Keratinocyte (primary cell): ENCODE results near the gene SLC35E2B. TPM values are rescaled to one million over a fixed set of nuclear protein-coding genes. Genes with fewer than 3 reads are reported as not detected.

Experiments
- DNase-seq: peaks from one replicate; pipeline ENCODE4 v3.0.0-alpha.2; 2011; ENCODE audit warnings: low read depth, missing footprints, low spot score
- FAIRE-seq: peaks from 2 replicates; lab custom pipeline; 2011; peaks lifted over from hg19 to GRCh38; lab: Jason Lieb, UNC
- H2AFZ ChIP-seq: 2 replicates; pipeline ENCODE4 v1.6.0; 2012; ENCODE audit warnings: low read length, control low read depth, inconsistent platforms; ENCODE audit not compliant: control insufficient read depth
- H3K27ac ChIP-seq: 2 replicates; pipeline ENCODE4 v1.5.1; 2011; ENCODE audit warnings: low read length; ENCODE audit not compliant: control insufficient read depth, insufficient read depth
- H3K27me3 ChIP-seq: 3 replicates; pipeline ENCODE4 v1.6.0; 2011; ENCODE audit warnings: low read length; ENCODE audit not compliant: control insufficient read depth, insufficient read depth; ENCODE audit errors: extremely low read depth
- H3K36me3 ChIP-seq, 2 experiments: 2 replicates in 1 of 2; 3 replicates in 1 of 2; pipeline ENCODE4 v1.5.1; 2011; ENCODE audit warnings: low read length in 2 of 2, mild to moderate bottlenecking in 1 of 2; ENCODE audit not compliant: control insufficient read depth in 2 of 2, insufficient read depth in 2 of 2; ENCODE audit errors: extremely low read depth in 1 of 2
- H3K4me1 ChIP-seq: 3 replicates; pipeline ENCODE4 v1.5.1; 2011; ENCODE audit warnings: low read length; ENCODE audit not compliant: control insufficient read depth, insufficient read depth; ENCODE audit errors: extremely low read depth
- H3K4me2 ChIP-seq: 3 replicates; pipeline ENCODE4 v1.6.0; 2011; ENCODE audit warnings: low read depth, low read length; ENCODE audit not compliant: control insufficient read depth, insufficient read depth; ENCODE audit errors: extremely low read depth
- H3K4me3 ChIP-seq, 3 experiments: fragments of 200-600 bp in 1 of 3; sonication (generic) in 1 of 3; 2 replicates in 2 of 3; 3 replicates in 1 of 3; pipeline ENCODE4 v1.5.1; 2011 to 2016; ENCODE audit warnings: low read length in 3 of 3, mild to moderate bottlenecking in 3 of 3, control low read depth in 2 of 3, inconsistent platforms in 1 of 3, low read depth in 1 of 3, mixed read lengths in 1 of 3, mixed run types in 1 of 3, moderate library complexity in 1 of 3; ENCODE audit not compliant: control insufficient read depth in 2 of 3, insufficient read depth in 2 of 3; ENCODE audit errors: extremely low read depth in 1 of 3
- H3K79me2 ChIP-seq: 2 replicates; pipeline ENCODE4 v1.6.0; 2012; ENCODE audit warnings: low read length; ENCODE audit not compliant: control insufficient read depth, insufficient read depth
- H3K9ac ChIP-seq: 3 replicates; pipeline ENCODE4 v1.6.0; 2011; ENCODE audit warnings: low read length; ENCODE audit not compliant: control insufficient read depth, insufficient read depth; ENCODE audit errors: extremely low read depth
- H3K9me1 ChIP-seq: 3 replicates; pipeline ENCODE4 v1.6.0; 2011; ENCODE audit warnings: low read length; ENCODE audit not compliant: control insufficient read depth, insufficient read depth; ENCODE audit errors: extremely low read depth
- H3K9me3 ChIP-seq: 2 replicates; pipeline ENCODE4 v1.5.1; 2012; ENCODE audit warnings: low read depth, low read length; ENCODE audit not compliant: control insufficient read depth
- H4K20me1 ChIP-seq: 3 replicates; pipeline ENCODE4 v1.6.0; 2011; ENCODE audit warnings: low read length; ENCODE audit not compliant: control insufficient read depth, insufficient read depth; ENCODE audit errors: extremely low read depth
- EZH2 ChIP-seq: IDR thresholded peaks from one replicate; pipeline ENCODE4 v1.6.1; 2012; ENCODE audit warnings: inconsistent platforms, mild to moderate bottlenecking, low read length, moderate library complexity
- dilution Hi-C: fragments of 300-500 bp; cut with MboI; formaldehyde crosslinking; loops from one replicate; pipeline ENCODE4 v1.7.0; 2020; ENCODE audit warnings: low sequenced_read_pairs; ENCODE audit not compliant: extremely low pct_ligation_motif_present
- polyA plus RNA-seq, 5 experiments: library from polyadenylated mRNA; depleted of rRNA in 3 of 5; stranded (reverse) in 3 of 5; stranded (forward) in 1 of 5; unstranded in 1 of 5; fragments of >200 nt; gene quantifications; 1 replicate in 1 of 5; 2 replicates in 3 of 5; 3 replicates in 1 of 5; pipeline versions ENCODE4 v1.2.1 to v1.2.3, GENCODE V29; 2011 to 2012; ENCODE audit warnings: missing spikeins in 2 of 5, low read depth in 1 of 5, low replicate concordance in 1 of 5
- TF ChIP-seq, protein P1 (sequence below), 3 experiments: IDR thresholded peaks in 1 of 3; conservative IDR thresholded peaks in 1 of 3; optimal IDR thresholded peaks in 1 of 3; 2 replicates in 2 of 3; 3 replicates in 1 of 3; pipeline versions ENCODE3 to v1.5.1; 2011; ENCODE audit warnings: low read length in 3 of 3, mild to moderate bottlenecking in 3 of 3, moderate library complexity in 2 of 3, control low read depth in 1 of 3, inconsistent platforms in 1 of 3; ENCODE audit not compliant: insufficient read depth in 2 of 3; ENCODE audit errors: extremely low read depth in 1 of 3

The SLC35E2B gene
- polyA plus RNA-seq, 1 donor (not counting 4 experiments of a cell fraction or from before 2014, with no cell fraction given): 10.3 TPM

DNA sequence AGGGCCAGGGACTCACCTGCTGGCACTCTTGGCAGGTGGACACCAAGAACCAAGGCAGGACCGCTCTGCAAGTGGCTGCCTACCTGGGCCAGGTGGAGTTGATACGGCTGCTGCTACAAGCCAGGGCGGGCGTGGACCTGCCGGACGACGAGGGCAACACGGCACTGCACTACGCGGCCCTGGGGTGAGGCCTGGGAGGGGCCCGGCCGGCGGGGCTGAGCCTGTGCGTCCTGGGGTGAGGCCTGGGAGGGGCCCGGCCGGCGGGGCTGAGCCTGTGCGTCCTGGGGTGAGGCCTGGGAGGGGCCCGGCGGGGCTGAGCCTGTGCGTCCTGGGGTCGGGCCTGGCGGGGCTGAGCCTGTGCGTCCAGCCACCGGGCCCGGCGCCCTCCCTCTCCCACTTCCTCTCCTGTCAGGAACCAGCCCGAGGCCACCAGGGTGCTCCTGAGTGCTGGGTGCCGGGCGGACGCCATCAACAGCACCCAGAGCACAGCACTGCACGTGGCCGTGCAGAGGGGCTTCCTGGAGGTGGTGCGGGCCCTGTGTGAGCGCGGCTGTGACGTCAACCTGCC lies 65.2 kb downstream of the SLC35E2B start:
- no peaks in the 10 kb centered on the region for H3K9me1 ChIP-seq
- H3K4me3 ChIP-seq: peak overlapping the region; percentile 30 to 62 (median 53)
- H3K9me3 ChIP-seq: no peaks in the 10 kb centered on the region
- H4K20me1 ChIP-seq: no peaks in the 10 kb centered on the region
- peak overlapping the region; percentile 37 for H2AFZ ChIP-seq
- peak overlapping the region; percentile 54 for H3K27ac ChIP-seq
- peak overlapping the region; percentile 68 for H3K9ac ChIP-seq
- H3K4me2 ChIP-seq: peak overlapping the region; percentile 84
- no peak for TF ChIP-seq EZH2
- TF ChIP-seq, protein P1, sequence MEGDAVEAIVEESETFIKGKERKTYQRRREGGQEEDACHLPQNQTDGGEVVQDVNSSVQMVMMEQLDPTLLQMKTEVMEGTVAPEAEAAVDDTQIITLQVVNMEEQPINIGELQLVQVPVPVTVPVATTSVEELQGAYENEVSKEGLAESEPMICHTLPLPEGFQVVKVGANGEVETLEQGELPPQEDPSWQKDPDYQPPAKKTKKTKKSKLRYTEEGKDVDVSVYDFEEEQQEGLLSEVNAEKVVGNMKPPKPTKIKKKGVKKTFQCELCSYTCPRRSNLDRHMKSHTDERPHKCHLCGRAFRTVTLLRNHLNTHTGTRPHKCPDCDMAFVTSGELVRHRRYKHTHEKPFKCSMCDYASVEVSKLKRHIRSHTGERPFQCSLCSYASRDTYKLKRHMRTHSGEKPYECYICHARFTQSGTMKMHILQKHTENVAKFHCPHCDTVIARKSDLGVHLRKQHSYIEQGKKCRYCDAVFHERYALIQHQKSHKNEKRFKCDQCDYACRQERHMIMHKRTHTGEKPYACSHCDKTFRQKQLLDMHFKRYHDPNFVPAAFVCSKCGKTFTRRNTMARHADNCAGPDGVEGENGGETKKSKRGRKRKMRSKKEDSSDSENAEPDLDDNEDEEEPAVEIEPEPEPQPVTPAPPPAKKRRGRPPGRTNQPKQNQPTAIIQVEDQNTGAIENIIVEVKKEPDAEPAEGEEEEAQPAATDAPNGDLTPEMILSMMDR (optimal IDR thresholded peaks at IDR 0.05 in 1 of 3, IDR thresholded peaks at IDR 0.05 in 1 of 3, conservative IDR thresholded peaks at IDR 0.05 in 1 of 3; ENCODE audit: extremely low read depth in 1 of 3, insufficient read depth in 2 of 3, low read length in 3 of 3): no peak
- H3K27me3 ChIP-seq: peaks cover 14% of the 10 kb centered on the region
- DNase-seq (no peak), FAIRE-seq (peak; percentile 20)
- H3K79me2 ChIP-seq: no peaks in the 10 kb centered on the region
- H3K4me1 ChIP-seq: peaks cover 18% of the 10 kb centered on the region
- dilution Hi-C loops: no loop called here
- no peaks in the 10 kb centered on the region for H3K36me3 ChIP-seq

- Histone ChIP-seq H3K9me1 (no peaks in the 10 kb centered on the region), H3K36me3 (no peaks in the 10 kb centered on the region), H3K4me1 (peaks cover 18% of the 10 kb centered on the region), H3K9ac (no peak overlapping the region), H4K20me1 (no peaks in the 10 kb centered on the region), H3K27ac (no peak overlapping the region), H3K4me3 (no peak overlapping the region), H3K79me2 (no peaks in the 10 kb centered on the region), H2AFZ (no peak overlapping the region), H3K27me3 (peaks cover 6% of the 10 kb centered on the region), H3K4me2 (peak overlapping the region; percentile 84), H3K9me3 (no peaks in the 10 kb centered on the region)
- no peak for DNase-seq
- dilution Hi-C loops: no loop called here
- TF ChIP-seq, protein P1 (optimal IDR thresholded peaks at IDR 0.05 in 1 of 3, IDR thresholded peaks at IDR 0.05 in 1 of 3, conservative IDR thresholded peaks at IDR 0.05 in 1 of 3; ENCODE audit: extremely low read depth in 1 of 3, insufficient read depth in 2 of 3, low read length in 3 of 3): no peak
- TF ChIP-seq EZH2: no peak
- FAIRE-seq: no peak
Observed at GRCh38 chr1:1626207-1627141, 66.1 kb downstream of the SLC35E2B start.
